ENCODE results near the gene JAG1.

GRCh38 chr20:10622657-10623418 is 51.0 kb downstream of the JAG1 start:
- TF ChIP-seq ZBTB7A (IDR thresholded peaks at IDR 0.05; ENCODE audit: low read depth) (no peak), TEAD4 (IDR thresholded peaks at IDR 0.05) (no peak), CEBPB (IDR thresholded peaks at IDR 0.05) (no peak), RAD21 (IDR thresholded peaks at IDR 0.05; ENCODE audit: low read depth) (no peak), CREB1 (IDR thresholded peaks at IDR 0.05; ENCODE audit: low read depth) (no peak), REST (IDR thresholded peaks at IDR 0.05; ENCODE audit: low read depth) (no peak), YY1 (IDR thresholded peaks at IDR 0.05; ENCODE audit: low read depth) (no peak), EP300 (IDR thresholded peaks at IDR 0.05; ENCODE audit: borderline replicate concordance) (no peak), EGR1 (IDR thresholded peaks at IDR 0.05) (no peak), TAF1 (IDR thresholded peaks at IDR 0.05; ENCODE audit: low read depth) (no peak), NFIC (IDR thresholded peaks at IDR 0.05) (no peak), TCF12 (IDR thresholded peaks at IDR 0.05; ENCODE audit: low read depth) (no peak)
- TF ChIP-seq, protein P1, sequence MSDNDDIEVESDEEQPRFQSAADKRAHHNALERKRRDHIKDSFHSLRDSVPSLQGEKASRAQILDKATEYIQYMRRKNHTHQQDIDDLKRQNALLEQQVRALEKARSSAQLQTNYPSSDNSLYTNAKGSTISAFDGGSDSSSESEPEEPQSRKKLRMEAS (IDR thresholded peaks at IDR 0.05): no peak
- TF ChIP-seq, protein P2, sequence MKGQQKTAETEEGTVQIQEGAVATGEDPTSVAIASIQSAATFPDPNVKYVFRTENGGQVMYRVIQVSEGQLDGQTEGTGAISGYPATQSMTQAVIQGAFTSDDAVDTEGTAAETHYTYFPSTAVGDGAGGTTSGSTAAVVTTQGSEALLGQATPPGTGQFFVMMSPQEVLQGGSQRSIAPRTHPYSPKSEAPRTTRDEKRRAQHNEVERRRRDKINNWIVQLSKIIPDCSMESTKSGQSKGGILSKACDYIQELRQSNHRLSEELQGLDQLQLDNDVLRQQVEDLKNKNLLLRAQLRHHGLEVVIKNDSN (IDR thresholded peaks at IDR 0.05): no peak

Measured in Ishikawa (cell line).